ENCODE measurements around the gene DTL. TPM values are rescaled to one million over a fixed set of nuclear protein-coding genes. Genes with fewer than 3 reads are reported as not detected.
"Not testable (repeated sequence)": the region's sequence is repeated elsewhere in the genome, so short reads cannot be mapped to it uniquely, and the experiment has no call there.

The DTL gene
- total RNA-seq, 1 donor from 2014 or later = 76.6 TPM

DNA sequence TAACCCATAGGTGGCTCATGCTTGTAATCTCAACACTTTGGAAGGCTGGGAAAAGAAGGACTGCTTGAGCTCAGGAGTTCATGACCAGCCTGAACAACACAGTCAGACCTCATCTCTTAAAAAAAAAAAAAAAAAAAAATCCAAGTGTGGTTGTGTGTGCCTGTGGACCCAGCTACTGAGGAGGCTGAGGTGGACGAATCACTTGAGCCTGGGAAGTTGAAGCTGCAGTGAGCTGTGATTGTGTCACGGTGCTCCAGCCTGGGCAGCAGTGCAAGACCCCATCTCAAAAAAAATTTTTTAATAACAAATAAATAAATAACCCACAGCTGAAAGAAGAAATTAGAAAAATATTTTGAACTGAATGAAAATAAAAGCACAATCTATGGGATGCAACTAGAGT lies 14.0 kb upstream of the DTL start:
- no peak for DNase-seq (ENCODE audit: low spot score)
- peaks cover 27% of the 10 kb centered on the region for H3K36me3 Mint-ChIP-seq
- no peaks in the 10 kb centered on the region for H3K27me3 Mint-ChIP-seq (ENCODE audit: insufficient read depth, low read depth)
- Histone ChIP-seq H3K4me2 (no peak overlapping the region), H2AFZ (replicated peaks) (no peak overlapping the region), H3F3A (ENCODE audit: low read depth) (no peaks in the 10 kb centered on the region), H3K27me3 (no peaks in the 10 kb centered on the region), H3K79me2 (ENCODE audit: low read depth) (peaks cover 49% of the 10 kb centered on the region), H3K4me3 (no peak overlapping the region), H4K20me1 (ENCODE audit: low read depth) (peaks cover 4% of the 10 kb centered on the region), H3K9ac (no peak overlapping the region), H3K4me1 (no peaks in the 10 kb centered on the region), H3K36me3 (peaks cover 9% of the 10 kb centered on the region), H3K9me3 (ENCODE audit: low read depth) (peaks cover 10% of the 10 kb centered on the region), H3K27ac (no peak overlapping the region)
- H3K4me1 Mint-ChIP-seq = no peaks in the 10 kb centered on the region
- no peak overlapping the region for H3K27ac Mint-ChIP-seq
- TF ChIP-seq EZH2phosphoT487 (IDR thresholded peaks at IDR 0.05) (no peak), EZH2 (IDR thresholded peaks at IDR 0.05) (no peak)
- TF ChIP-seq, protein P1, sequence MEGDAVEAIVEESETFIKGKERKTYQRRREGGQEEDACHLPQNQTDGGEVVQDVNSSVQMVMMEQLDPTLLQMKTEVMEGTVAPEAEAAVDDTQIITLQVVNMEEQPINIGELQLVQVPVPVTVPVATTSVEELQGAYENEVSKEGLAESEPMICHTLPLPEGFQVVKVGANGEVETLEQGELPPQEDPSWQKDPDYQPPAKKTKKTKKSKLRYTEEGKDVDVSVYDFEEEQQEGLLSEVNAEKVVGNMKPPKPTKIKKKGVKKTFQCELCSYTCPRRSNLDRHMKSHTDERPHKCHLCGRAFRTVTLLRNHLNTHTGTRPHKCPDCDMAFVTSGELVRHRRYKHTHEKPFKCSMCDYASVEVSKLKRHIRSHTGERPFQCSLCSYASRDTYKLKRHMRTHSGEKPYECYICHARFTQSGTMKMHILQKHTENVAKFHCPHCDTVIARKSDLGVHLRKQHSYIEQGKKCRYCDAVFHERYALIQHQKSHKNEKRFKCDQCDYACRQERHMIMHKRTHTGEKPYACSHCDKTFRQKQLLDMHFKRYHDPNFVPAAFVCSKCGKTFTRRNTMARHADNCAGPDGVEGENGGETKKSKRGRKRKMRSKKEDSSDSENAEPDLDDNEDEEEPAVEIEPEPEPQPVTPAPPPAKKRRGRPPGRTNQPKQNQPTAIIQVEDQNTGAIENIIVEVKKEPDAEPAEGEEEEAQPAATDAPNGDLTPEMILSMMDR (IDR thresholded peaks at IDR 0.05) = no peak
- H3K9me3 Mint-ChIP-seq = peaks cover 17% of the 10 kb centered on the region
- no peak overlapping the region for H3K4me3 Mint-ChIP-seq

DNA sequence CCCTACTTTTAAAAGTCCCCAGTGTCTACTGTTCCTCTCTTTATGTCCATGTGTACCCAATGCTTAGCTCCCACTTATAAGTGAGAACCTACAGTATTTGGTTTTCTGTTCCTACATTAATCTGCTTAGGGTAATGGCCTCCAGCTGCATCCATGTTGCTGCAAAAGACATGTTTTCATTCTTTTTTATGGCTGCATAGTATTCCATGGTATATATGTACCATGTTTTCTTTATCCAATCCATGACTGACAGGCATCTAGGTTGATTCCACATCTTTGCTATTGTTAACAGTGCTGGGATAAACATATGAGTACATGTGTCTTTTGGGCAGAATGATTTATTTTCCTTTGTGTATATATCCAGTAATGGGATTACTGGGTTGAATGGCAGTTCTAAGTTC lies 12.6 kb upstream of the DTL start:
- not testable (repeated sequence) for H3K4me1 ChIP-seq; H3K27me3 Mint-ChIP-seq (ENCODE audit: insufficient read depth, low read depth); H3K36me3 ChIP-seq; H3K9ac ChIP-seq; H3K27me3 ChIP-seq; H3K27ac Mint-ChIP-seq; H3F3A ChIP-seq (ENCODE audit: low read depth); H2AFZ ChIP-seq (replicated peaks); H3K27ac ChIP-seq; H3K4me2 ChIP-seq; H3K4me1 Mint-ChIP-seq; H3K4me3 Mint-ChIP-seq; DNase-seq (ENCODE audit: low spot score); H4K20me1 ChIP-seq (ENCODE audit: low read depth); H3K4me3 ChIP-seq
- Histone ChIP-seq H3K9me3 (ENCODE audit: low read depth) (peaks cover 10% of the 10 kb centered on the region), H3K79me2 (ENCODE audit: low read depth) (peaks cover 62% of the 10 kb centered on the region)
- peaks cover 29% of the 10 kb centered on the region for H3K36me3 Mint-ChIP-seq
- peaks cover 23% of the 10 kb centered on the region for H3K9me3 Mint-ChIP-seq

DNA sequence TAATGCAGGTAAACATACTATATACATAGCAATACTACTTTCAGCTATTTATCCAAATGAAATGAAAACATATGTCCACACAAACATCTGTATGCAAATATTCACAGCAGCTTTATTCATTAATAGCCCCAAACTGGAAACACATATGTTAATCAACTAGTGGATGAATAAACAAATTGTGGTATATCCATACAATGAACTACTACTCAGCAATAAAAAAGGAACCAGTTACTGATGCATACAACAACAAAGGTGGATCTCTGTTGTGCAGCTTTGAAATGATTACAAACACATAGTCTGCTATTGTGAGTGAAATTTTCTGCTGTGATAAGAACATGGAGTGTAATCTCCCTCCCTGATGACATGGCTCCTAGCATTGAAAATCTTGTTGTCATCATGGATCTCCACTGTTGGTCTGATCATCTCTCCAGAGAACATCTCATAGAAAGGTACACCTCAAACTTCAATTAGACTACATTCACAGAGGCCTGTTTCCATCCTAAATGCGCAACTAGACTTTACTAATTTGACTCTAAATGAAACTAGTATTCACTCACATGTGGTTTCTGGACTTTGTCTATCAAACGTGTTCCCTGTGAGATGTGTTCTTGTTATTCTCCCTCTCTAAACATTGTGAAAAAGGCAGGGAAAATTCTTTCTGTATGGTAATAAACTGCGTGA lies 10.9 kb upstream of the DTL start:
- peaks cover 3% of the 10 kb centered on the region for H3K4me1 Mint-ChIP-seq
- H3K27ac Mint-ChIP-seq = no peak overlapping the region
- TF ChIP-seq EZH2 (IDR thresholded peaks at IDR 0.05) (no peak), EZH2phosphoT487 (IDR thresholded peaks at IDR 0.05) (no peak)
- TF ChIP-seq, protein P1 (IDR thresholded peaks at IDR 0.05) = no peak
- Histone ChIP-seq H4K20me1 (ENCODE audit: low read depth) (peaks cover 4% of the 10 kb centered on the region), H3K4me3 (no peak overlapping the region), H3K79me2 (ENCODE audit: low read depth) (peaks cover 79% of the 10 kb centered on the region), H3K27me3 (no peaks in the 10 kb centered on the region), H3K9me3 (ENCODE audit: low read depth) (peaks cover 10% of the 10 kb centered on the region), H2AFZ (replicated peaks) (no peak overlapping the region), H3K4me1 (no peaks in the 10 kb centered on the region), H3K36me3 (peaks cover 9% of the 10 kb centered on the region), H3K4me2 (no peak overlapping the region), H3K9ac (no peak overlapping the region), H3K27ac (no peak overlapping the region), H3F3A (ENCODE audit: low read depth) (no peaks in the 10 kb centered on the region)
- DNase-seq (ENCODE audit: low spot score) = no peak
- no peak overlapping the region for H3K4me3 Mint-ChIP-seq
- peaks cover 32% of the 10 kb centered on the region for H3K36me3 Mint-ChIP-seq
- H3K27me3 Mint-ChIP-seq (ENCODE audit: insufficient read depth, low read depth) = no peaks in the 10 kb centered on the region
- H3K9me3 Mint-ChIP-seq = peaks cover 25% of the 10 kb centered on the region

DNA sequence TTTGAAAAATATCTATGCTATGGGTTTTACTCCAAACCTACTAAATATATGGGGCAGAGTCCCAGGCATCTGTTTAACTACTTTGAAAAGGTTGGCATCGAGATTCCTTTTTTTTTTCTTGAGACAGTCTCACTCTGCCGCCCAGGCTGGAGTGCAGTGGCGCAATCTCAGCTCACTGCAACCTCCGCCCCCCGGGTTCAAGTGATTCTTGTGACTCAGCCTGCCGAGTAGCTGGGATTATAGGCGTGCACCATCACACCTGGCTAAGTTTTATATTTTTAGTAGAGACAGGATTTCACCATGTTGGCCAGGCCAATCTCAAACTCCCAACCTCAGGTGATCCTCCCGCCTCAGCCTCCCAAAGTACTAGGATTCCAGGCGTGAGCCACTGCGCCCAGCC lies 7.8 kb upstream of the DTL start:
- H3K9me3 Mint-ChIP-seq = peaks cover 25% of the 10 kb centered on the region
- not testable (repeated sequence) for H3K4me1 ChIP-seq; H3K4me3 ChIP-seq; H4K20me1 ChIP-seq (ENCODE audit: low read depth); H3K4me2 ChIP-seq; H3K27me3 Mint-ChIP-seq (ENCODE audit: insufficient read depth, low read depth); H3K4me3 Mint-ChIP-seq; DNase-seq (ENCODE audit: low spot score); H3K27ac ChIP-seq; H2AFZ ChIP-seq (replicated peaks); H3K36me3 ChIP-seq; H3F3A ChIP-seq (ENCODE audit: low read depth); H3K27me3 ChIP-seq; H3K27ac Mint-ChIP-seq; H3K9ac ChIP-seq
- H3K4me1 Mint-ChIP-seq = peaks cover 19% of the 10 kb centered on the region
- H3K36me3 Mint-ChIP-seq = peaks cover 34% of the 10 kb centered on the region
- Histone ChIP-seq H3K9me3 (ENCODE audit: low read depth) (peaks cover 10% of the 10 kb centered on the region), H3K79me2 (ENCODE audit: low read depth) (peaks cover 100% of the 10 kb centered on the region)
